BLaER1 (cell line): ENCODE data around the gene MEAF6.

Experiments
- H3K27ac ChIP-seq: shearing (Covaris generic); formaldehyde crosslinking; 2 replicates; pipeline ENCODE4 v1.8.1; 2022
- H3K27me3 ChIP-seq: shearing (Covaris generic); formaldehyde crosslinking; 2 replicates; pipeline ENCODE4 v1.8.1; 2022
- H3K36me3 ChIP-seq: shearing (Covaris generic); formaldehyde crosslinking; 2 replicates; pipeline ENCODE4 v1.8.1; 2022
- H3K4me1 ChIP-seq: shearing (Covaris generic); formaldehyde crosslinking; 2 replicates; pipeline ENCODE4 v1.8.1; 2022
- H3K4me2 ChIP-seq: shearing (Covaris generic); formaldehyde crosslinking; 2 replicates; pipeline ENCODE4 v1.8.1; 2022
- H3K4me3 ChIP-seq: shearing (Covaris generic); formaldehyde crosslinking; 2 replicates; pipeline ENCODE4 v1.8.1; 2022
- H3K9ac ChIP-seq: shearing (Covaris generic); formaldehyde crosslinking; 2 replicates; pipeline ENCODE4 v1.8.1; 2022
- H3K9me3 ChIP-seq: shearing (Covaris generic); formaldehyde crosslinking; 2 replicates; pipeline ENCODE4 v1.8.1; 2022
- H4K20me1 ChIP-seq: shearing (Covaris generic); formaldehyde crosslinking; 2 replicates; pipeline ENCODE4 v1.8.1; 2022
- Cebpa-rat ChIP-seq: shearing (Covaris generic); IDR thresholded peaks from 2 replicates; pipeline ENCODE4 v1.8.1; 2022

The MEAF6 gene

DNA sequence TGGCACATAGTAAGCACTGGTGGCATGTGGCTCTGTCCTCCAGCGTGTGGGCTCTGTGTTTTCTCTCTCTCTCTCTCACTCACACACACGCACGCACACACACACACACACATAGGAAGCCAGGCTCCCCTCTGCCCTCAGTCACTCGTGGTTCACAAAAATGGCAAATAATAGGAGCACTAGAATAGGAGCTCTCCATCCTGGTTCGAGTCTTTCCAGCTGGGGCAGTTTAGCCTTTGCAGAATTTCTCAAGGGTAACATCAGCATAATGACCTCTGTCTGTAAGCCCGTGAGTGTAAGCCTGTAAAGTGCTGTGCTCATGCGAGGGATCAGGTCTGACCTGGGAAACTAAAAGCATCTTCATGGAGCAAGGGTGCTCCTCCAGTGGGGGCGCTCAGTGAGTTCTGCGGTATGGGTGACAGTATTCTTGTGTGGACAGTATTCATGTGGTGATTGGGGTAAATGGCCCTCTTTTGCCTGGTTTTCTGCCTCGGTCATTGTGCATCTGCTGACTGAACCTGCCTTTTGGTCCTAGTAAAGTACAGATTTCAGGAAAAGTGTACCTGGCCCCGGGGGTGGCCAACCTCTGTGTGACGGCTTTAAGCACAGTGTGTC lies 41.0 kb downstream of the MEAF6 start:
- Histone ChIP-seq H3K27me3 (0 out of 2 replicates have a peak, but pooled peaks cover 3% of the 10 kb centered on the region), H3K4me1 (peaks cover 61% of the 10 kb centered on the region), H4K20me1 (peaks cover 34% of the 10 kb centered on the region), H3K36me3 (peaks cover 13% of the 10 kb centered on the region), H3K9me3 (no peaks in the 10 kb centered on the region), H3K27ac (no peak overlapping the region), H3K4me2 (peak overlapping the region; percentile 99), H3K4me3 (peak overlapping the region; percentile 86), H3K9ac (peak overlapping the region; percentile 93; the same call in 1 of the 2 replicates)
- no peak for TF ChIP-seq Cebpa-rat

DNA sequence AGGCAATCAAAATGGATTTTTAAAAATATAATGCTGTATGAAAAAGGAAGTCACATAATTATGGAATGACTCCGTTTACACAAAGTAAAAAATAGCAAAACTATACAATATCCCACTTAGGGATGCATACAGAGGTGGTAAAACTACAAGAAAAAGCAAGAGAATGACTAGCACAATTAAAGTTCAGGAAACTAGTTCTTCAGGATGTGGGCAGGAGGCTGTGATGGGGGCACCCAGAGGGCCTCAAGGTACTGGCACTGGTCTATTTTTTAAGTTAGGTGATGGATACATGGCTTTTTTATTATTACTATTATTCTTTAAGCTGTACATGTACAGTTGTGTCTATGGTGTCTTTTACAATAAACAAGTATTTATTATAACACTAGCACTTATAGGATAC lies 41.6 kb downstream of the MEAF6 start:
- no peak for TF ChIP-seq Cebpa-rat
- Histone ChIP-seq H3K27ac (no peak overlapping the region), H3K9ac (no peak overlapping the region), H4K20me1 (peaks cover 29% of the 10 kb centered on the region), H3K9me3 (no peaks in the 10 kb centered on the region), H3K36me3 (peaks cover 8% of the 10 kb centered on the region), H3K27me3 (0 out of 2 replicates have a peak, but pooled peaks cover 3% of the 10 kb centered on the region), H3K4me2 (peak overlapping the region; percentile 99), H3K4me1 (peaks cover 56% of the 10 kb centered on the region), H3K4me3 (no peak overlapping the region)

- Histone ChIP-seq H3K4me1 (peaks cover 49% of the 10 kb centered on the region), H3K4me2 (peak overlapping the region; percentile 99; the same call in 1 of the 2 replicates), H3K9me3 (no peaks in the 10 kb centered on the region), H3K36me3 (peaks cover 4% of the 10 kb centered on the region; the same call in 1 of the 2 replicates), H3K27ac (no peak overlapping the region), H3K9ac (no peak overlapping the region), H4K20me1 (peaks cover 21% of the 10 kb centered on the region), H3K4me3 (no peak overlapping the region), H3K27me3 (0 out of 2 replicates have a peak, but pooled peaks cover 3% of the 10 kb centered on the region)
- TF ChIP-seq Cebpa-rat: no peak
Measured at GRCh38 chr1:37472281-37472680, 42.3 kb downstream of the MEAF6 start.

DNA sequence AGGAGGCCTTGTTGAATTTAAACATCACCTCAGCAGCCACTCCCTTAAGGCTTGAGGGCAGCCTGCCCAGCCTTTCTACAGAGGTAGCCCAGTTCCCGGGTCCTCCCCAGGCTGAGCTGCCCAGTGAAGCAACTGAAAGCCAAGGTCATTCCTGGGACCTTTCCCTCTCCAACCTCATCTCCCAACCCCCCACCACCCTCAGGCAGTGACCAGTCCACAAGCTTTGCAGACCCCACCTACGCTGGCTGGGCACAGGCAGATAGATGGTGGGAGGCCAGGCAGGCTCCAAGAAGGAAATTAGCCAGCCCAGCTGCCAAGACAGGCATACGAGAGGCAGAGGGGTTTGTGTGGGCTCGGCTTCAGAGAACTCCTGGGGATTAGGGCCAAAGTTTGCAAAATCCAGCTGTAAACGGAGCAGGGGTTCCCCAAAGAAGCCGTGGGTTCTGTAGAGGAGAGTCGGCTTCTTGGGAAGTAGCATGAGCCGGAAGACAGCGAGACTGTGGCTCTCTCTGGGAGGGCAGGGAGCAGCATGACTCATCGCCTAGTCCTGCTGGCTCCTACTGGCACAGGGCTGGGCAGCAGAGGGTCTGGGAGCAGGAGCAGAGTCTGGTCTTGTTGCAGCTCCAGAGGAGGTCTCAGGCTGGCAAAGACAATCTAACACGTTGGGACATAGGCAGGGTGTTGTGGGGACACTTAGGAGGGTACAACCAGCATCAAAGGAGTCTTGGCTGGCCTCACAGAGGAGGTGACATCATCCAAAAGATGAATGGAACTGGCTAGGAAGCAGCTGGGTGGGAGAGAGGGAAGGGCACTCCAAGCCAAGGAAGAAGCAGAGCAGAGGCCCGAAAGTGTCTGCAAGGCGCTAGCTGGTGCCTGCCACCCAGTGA lies 43.0 kb downstream of the MEAF6 start:
- no peaks in the 10 kb centered on the region for H3K9me3 ChIP-seq
- TF ChIP-seq Cebpa-rat: no peak
- 0 out of 2 replicates have a peak, but pooled peaks cover 3% of the 10 kb centered on the region for H3K27me3 ChIP-seq
- H3K4me2 ChIP-seq: 0 out of 2 replicates have a peak overlapping the region, but pooled peaks have one; percentile 12
- peaks cover 4% of the 10 kb centered on the region; the same call in 1 of the 2 replicates for H3K36me3 ChIP-seq
- peaks cover 42% of the 10 kb centered on the region for H3K4me1 ChIP-seq
- no peak overlapping the region for H3K27ac ChIP-seq
- peaks cover 14% of the 10 kb centered on the region for H4K20me1 ChIP-seq
- no peak overlapping the region for H3K4me3 ChIP-seq
- no peak overlapping the region for H3K9ac ChIP-seq

DNA sequence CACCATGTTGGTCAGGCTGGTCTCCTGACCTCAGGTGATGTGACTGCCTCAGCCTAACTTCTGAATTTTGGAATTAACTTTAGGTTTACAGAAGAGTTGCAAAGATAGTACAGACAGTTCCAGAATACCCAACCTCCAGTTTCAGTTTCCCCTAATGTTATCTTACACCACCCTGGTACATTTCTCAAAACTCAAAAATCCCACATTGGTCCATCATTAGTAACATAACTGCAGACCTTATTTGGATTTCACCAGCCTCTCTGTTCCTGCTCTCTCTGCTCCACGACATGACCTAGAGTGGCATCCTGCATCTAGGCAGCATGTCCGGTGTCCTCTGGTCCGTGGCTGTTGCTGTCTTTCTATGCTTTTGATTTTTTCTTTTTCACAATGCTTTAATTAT lies 45.2 kb downstream of the MEAF6 start:
- no peak overlapping the region for H3K4me2 ChIP-seq
- H3K27ac ChIP-seq: no peak overlapping the region
- H3K4me1 ChIP-seq: peaks cover 25% of the 10 kb centered on the region
- no peaks in the 10 kb centered on the region for H4K20me1 ChIP-seq
- H3K36me3 ChIP-seq: no peaks in the 10 kb centered on the region
- H3K4me3 ChIP-seq: no peak overlapping the region
- H3K27me3 ChIP-seq: 0 out of 2 replicates have a peak, but pooled peaks cover 3% of the 10 kb centered on the region
- no peak for TF ChIP-seq Cebpa-rat
- H3K9me3 ChIP-seq: no peaks in the 10 kb centered on the region
- no peak overlapping the region for H3K9ac ChIP-seq

DNA sequence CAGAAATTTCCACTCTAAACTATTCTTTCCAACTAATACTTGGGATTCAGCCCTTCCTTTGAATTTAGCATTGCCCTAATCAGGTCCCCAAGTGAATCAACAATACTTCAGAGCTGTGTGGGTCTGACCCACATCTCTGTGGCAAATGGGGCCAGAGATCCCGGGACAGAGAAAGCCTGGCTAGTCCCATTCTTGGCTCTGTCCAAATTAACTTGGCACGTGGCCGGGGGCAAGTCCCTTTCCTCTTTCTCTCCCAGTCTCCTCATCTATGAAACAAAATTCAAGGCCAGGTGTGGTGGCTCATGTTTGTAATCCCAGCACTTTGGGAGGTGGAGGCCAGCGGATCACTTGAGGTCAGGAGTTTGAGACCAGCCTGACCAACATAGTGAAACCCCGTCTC lies 46.5 kb downstream of the MEAF6 start:
- TF ChIP-seq Cebpa-rat: no peak
- Histone ChIP-seq H3K9me3 (no peaks in the 10 kb centered on the region), H4K20me1 (no peaks in the 10 kb centered on the region), H3K27ac (no peak overlapping the region), H3K9ac (no peak overlapping the region), H3K4me1 (peaks cover 14% of the 10 kb centered on the region), H3K27me3 (no peaks in the 10 kb centered on the region), H3K4me3 (no peak overlapping the region), H3K4me2 (no peak overlapping the region), H3K36me3 (no peaks in the 10 kb centered on the region)

DNA sequence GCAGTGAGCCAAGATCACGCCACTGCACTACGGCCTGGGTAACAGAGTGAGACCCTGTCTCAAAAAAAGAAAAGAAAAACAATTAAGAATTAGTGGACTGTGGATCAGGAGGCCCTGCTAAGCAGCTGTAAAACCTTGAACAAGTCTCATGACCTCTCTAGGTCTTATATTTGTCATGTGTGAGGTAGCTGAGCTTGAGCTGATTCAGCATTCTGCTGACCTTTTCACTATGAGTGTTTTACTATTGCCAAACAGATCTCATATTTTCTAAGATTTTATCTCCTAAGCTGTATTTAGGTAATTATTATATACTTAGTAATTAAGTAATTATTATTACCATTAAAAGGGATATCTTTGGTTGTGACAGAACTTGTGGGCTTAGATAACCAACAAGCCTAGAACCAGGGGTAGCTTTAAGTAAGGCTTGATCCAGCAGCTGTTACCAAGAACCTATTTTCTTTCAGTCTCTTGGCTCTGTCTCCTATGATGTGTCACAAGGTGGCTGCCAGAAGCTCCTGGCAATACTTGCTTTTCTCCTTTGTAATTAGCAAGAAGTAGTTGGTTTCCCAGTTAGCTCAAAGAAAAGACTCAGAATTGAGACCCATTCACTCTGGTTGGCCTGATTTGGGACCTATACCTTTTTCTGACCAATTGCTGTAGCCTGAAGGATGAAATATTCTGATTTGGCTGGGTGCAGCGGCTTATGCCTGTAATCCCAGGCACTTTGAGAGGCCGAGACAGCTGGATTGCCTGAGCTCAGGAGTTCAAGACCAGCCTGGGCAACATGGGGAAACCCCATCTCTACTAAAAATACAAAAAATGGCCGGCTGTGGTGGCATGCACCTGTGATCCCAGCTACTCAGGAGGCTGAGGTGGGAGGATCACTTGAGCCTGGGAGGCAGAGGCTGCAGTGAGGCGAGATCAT lies 48.7 kb downstream of the MEAF6 start:
- no peak overlapping the region for H3K4me2 ChIP-seq
- no peak overlapping the region for H3K4me3 ChIP-seq
- H3K27me3 ChIP-seq: no peaks in the 10 kb centered on the region
- no peaks in the 10 kb centered on the region for H3K36me3 ChIP-seq
- no peak overlapping the region for H3K9ac ChIP-seq
- no peaks in the 10 kb centered on the region for H3K4me1 ChIP-seq
- no peaks in the 10 kb centered on the region for H4K20me1 ChIP-seq
- H3K27ac ChIP-seq: no peak overlapping the region
- TF ChIP-seq Cebpa-rat: no peak
- no peaks in the 10 kb centered on the region for H3K9me3 ChIP-seq

GRCh38 chr1:37464443-37464842 lies 50.1 kb downstream of the MEAF6 start:
- Histone ChIP-seq H3K4me2 (no peak overlapping the region), H3K36me3 (no peaks in the 10 kb centered on the region), H3K9ac (no peak overlapping the region), H3K9me3 (no peaks in the 10 kb centered on the region), H3K4me1 (no peaks in the 10 kb centered on the region), H3K27me3 (no peaks in the 10 kb centered on the region), H3K4me3 (no peak overlapping the region), H4K20me1 (no peaks in the 10 kb centered on the region), H3K27ac (no peak overlapping the region)
- no peak for TF ChIP-seq Cebpa-rat

- H3K9me3 ChIP-seq: no peaks in the 10 kb centered on the region
- no peak overlapping the region for H3K9ac ChIP-seq
- H3K4me1 ChIP-seq: no peaks in the 10 kb centered on the region
- H3K27ac ChIP-seq: no peak overlapping the region
- H4K20me1 ChIP-seq: no peaks in the 10 kb centered on the region
- H3K27me3 ChIP-seq: no peaks in the 10 kb centered on the region
- no peak overlapping the region for H3K4me2 ChIP-seq
- H3K36me3 ChIP-seq: no peaks in the 10 kb centered on the region
- no peak overlapping the region for H3K4me3 ChIP-seq
- no peak for TF ChIP-seq Cebpa-rat
Measured at GRCh38 chr1:37461698-37462436, 52.7 kb downstream of the MEAF6 start.
